Renal cortical epithelial cell (primary cell): ENCODE measurements around the gene IL13RA1. TPM values are rescaled to one million over a fixed set of nuclear protein-coding genes. Genes with fewer than 3 reads are reported as not detected.
"Not testable (repeated sequence)": the region's sequence is repeated elsewhere in the genome, so short reads cannot be mapped to it uniquely, and the experiment has no call there.

Experiments used
- DNase-seq: peaks from one replicate; pipeline ENCODE4 v3.0.0-alpha.2; 2011; ENCODE audit warnings: low read depth
- total RNA-seq: library from RNA; depleted of rRNA; stranded (reverse); fragments of >200 nt; gene quantifications from 2 replicates; pipeline ENCODE4 v1.2.3, GENCODE V29; 2014

Gene IL13RA1
- total RNA-seq, 1 donor from 2014 or later, result 57.3 TPM

GRCh38 chrX:118779581-118779980, 52.2 kb downstream of the IL13RA1 start:
- no peak for DNase-seq

GRCh38 chrX:118780509-118780908, 53.1 kb downstream of the IL13RA1 start:
- no peak for DNase-seq

DNA sequence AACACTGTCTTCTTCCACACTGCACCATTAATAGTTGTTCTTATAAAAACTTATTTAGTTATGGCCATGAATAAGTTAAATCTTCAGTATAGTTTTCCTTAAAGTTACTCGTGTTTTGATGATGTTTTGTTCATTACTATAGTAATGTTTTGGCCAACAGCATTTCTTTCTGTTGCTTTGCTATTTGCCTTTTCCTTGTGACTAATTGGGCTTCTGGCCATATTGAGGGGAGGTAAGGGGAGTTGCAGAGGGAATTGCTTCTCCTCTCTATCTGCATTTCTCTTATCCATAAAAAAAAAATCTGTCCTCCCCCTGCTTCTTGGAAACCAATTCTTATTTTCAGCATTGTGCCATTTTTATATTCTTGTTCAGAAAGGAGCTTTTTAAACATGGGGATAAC, 53.5 kb downstream of the IL13RA1 start:
- DNase-seq, result peak; percentile 6

DNA sequence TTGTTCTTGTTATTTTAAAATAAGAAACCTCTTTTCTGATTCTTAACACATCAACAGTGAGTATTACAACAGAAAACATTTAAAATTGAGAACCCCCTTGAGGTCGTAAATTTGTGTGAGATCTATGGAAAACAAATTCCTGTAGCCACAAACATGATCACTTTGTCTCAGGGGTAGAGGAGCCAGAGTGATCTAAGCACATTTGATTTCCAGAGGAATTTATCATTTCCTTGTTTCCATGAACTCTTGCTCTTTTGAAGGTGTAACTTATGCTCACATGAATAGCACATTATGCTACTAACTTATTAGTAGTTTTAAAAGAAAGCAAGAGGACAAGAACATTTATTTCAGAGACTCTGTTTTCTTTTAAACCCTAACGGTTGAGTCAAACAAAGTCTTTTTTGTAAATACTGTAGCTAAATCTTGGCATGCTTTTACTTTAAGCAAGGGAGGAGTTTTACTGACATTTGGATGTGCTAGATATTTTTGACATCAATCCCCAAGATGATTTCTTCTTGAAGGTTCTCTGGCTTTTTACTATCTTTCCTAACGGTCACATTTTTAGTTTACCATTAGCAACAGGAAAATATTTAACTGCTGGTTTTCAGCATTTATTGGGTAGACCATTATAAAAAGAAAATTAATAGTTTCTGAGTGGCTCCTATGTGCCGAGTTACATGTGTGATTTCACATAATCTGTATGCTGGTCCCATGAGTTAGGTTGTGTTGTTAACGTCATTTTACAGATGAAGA, 68.3 kb downstream of the IL13RA1 start:
- DNase-seq, result no peak

DNA sequence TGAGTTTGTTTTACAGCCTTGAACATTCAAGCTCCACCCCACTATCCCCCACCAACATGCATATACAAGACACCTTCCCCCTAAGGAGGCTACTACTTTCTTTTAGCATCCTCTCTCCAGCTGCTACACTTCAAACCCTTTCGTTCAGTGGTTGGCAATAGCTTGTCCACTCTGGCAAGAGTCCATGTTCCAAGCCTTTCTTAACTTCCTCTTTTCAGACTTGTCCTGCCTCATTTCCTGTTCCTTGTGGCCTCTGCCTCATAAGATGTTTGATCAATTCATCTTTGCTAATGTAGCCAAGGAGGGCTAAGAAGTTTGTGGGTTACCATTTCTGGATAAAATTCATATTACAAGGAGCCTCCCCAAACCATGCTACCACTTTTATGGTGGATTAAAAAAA, 75.5 kb downstream of the IL13RA1 start:
- DNase-seq, result no peak

- peak; percentile 32 for DNase-seq
Measured at GRCh38 chrX:118807151-118808017, 80.0 kb downstream of the IL13RA1 start.

GRCh38 chrX:118817257-118817656, 89.9 kb downstream of the IL13RA1 start:
- not testable (repeated sequence) for DNase-seq

DNA sequence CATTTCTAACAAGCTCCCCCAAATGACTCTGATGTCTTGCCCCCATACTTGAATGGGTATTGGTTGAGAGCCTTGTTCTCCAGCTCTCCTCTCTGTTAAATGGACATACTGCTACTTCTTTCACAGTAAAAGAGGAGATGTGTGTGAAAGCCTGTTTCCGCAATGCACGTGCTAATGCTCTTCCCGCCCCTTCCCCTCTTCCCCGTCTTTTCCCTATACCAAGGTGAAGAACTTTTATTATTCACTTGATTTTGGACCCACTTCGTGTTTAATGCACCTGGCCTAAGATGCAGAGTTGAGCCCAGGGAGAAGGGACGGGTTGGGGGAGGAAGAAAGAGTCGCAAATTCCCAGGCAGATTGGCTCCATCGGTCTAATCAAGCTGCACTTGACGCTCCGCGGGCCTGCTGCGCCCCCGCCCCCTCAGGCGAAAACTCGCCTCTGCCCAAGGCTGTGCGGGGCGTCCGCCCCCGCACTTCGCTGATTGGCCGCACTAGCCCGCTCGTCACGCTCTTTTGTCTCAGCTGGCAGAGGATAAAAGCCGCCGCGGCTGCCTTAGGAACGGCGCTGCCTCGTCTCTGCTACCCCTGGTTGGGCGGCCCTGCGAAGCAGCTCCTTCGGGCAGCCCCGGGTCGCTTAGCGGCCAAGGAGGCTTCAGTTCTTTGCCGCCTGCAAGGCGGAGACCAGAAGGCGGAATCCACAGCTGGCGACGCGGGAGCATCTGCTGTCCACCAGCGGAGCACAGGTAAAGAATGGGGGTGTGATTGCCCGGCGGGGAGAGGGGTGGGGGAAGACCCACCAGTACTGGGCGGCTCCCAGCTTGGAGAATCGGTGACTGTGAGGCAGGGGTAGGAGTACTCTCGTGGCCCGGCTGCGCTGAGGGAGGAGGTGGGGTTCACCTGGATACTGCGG, 96.1 kb downstream of the IL13RA1 start, which contains the start of gene ZCCHC12:
TSS of gene ZCCHC12 (plus strand) at position 562 of the 910 bp plus-strand sequence. CDS start 1,421 bp downstream, outside the sequence.
- DNase-seq, result peak; percentile 34

DNA sequence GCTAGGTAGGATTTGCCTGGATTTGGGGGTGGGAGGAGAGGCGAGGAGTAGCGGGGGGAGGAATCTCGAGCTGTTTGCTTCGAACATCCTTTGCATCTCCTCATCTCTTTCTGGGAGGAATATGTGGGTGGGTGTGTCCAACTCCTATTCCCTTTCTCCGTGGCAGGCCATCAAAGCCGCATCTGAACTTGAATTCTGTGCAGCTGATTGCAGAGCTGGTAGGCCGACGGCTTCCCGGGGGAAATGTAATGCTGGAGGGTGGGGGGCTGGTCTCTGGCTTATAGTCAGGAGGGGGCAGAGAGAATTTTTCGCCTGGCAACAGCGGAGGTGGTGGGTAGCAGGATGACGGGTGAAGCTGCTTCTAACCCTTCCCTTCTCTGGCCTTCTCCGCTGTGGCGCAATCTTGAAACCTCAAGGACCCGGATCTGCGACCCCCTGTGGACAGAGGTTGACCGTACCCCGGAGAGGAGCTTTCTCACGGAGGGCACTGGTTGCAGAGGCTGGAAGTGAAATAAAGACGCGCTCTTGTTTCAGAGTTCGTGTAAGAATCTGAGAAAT, 96.8 kb downstream of the IL13RA1 start:
- no peak for DNase-seq

DNA sequence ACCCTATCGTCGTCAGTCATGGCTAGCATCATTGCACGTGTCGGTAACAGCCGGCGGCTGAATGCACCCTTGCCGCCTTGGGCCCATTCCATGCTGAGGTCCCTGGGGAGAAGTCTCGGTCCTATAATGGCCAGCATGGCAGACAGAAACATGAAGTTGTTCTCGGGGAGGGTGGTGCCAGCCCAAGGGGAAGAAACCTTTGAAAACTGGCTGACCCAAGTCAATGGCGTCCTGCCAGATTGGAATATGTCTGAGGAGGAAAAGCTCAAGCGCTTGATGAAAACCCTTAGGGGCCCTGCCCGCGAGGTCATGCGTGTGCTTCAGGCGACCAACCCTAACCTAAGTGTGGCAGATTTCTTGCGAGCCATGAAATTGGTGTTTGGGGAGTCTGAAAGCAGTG, 97.8 kb downstream of the IL13RA1 start:
- DNase-seq, result no peak

GRCh38 chrX:118839334-118839958, 112.0 kb downstream of the IL13RA1 start:
- DNase-seq, result peak; percentile 9

Other genes starting within 250 kb of the IL13RA1 start
- 4.9 and 18.3 TPM in 2 replicates for gene DOCK11, start 231.8 kb upstream of the IL13RA1 start, total RNA-seq
- 0.05 TPM in 1 of 2 replicates, not detected in the other for gene ZCCHC12, start 96.2 kb downstream of the IL13RA1 start, total RNA-seq
- gene LONRF3, start 247.0 kb downstream of the IL13RA1 start, total RNA-seq, result 7.2 and 10.4 TPM in 2 replicates